Endothelial cell of umbilical vein (primary cell): ENCODE measurements around the gene RNF150. TPM values are rescaled to one million over a fixed set of nuclear protein-coding genes. Genes with fewer than 3 reads are reported as not detected.

Source experiments
- BruUV-seq: library from RNA; stranded (reverse); fragments of 400-500 nt; replicated peaks from 2 replicates; lab custom pipeline; 2021; lab: Mats Ljungman, UMichigan
- CTCF ChIA-PET: fragments of 300-600, 350-600 bp; sonication (Branson Sonifier 250); formaldehyde crosslinking; loops from one replicate; lab custom pipeline; 2021; ENCODE audit warnings: antibody characterized with exemption, inconsistent platforms; lab: Charles Lee
- POLR2A ChIA-PET: fragments of 300-600, 350-600 bp; sonication (Branson Sonifier 250); formaldehyde crosslinking; loops from one replicate; lab custom pipeline; 2021; ENCODE audit warnings: antibody characterized with exemption, inconsistent platforms; lab: Charles Lee
- DNase-seq: peaks from one replicate; pipeline ENCODE4 v3.0.0-alpha.2; 2011; ENCODE audit warnings: low read depth, low spot score
- FAIRE-seq: peaks from 2 replicates; lab custom pipeline; 2011; peaks lifted over from hg19 to GRCh38; lab: Jason Lieb, UNC
- H2AFZ ChIP-seq: 2 replicates; pipeline ENCODE4 v1.6.0; 2012; ENCODE audit warnings: low read depth, low read length, control low read depth, inconsistent platforms
- H3K27ac ChIP-seq: 2 replicates; pipeline ENCODE4 v1.5.1; 2011; ENCODE audit warnings: low read depth, mild to moderate bottlenecking, control low read depth, low read length, moderate library complexity; ENCODE audit not compliant: insufficient read depth
- H3K27me3 ChIP-seq, 2 experiments: 2 replicates each; pipeline versions ENCODE4 v1.6.0 to v1.6.1; 2011; ENCODE audit warnings: low read length in 2 of 2, mixed read lengths in 1 of 2; ENCODE audit not compliant: control insufficient read depth in 2 of 2, insufficient read depth in 2 of 2
- H3K36me3 ChIP-seq, 2 experiments: 2 replicates in 1 of 2; 3 replicates in 1 of 2; pipeline ENCODE4 v1.5.1; 2011; ENCODE audit warnings: low read length in 2 of 2, mild to moderate bottlenecking in 1 of 2, moderate library complexity in 1 of 2; ENCODE audit not compliant: control insufficient read depth in 2 of 2, insufficient read depth in 2 of 2; ENCODE audit errors: extremely low read depth in 1 of 2
- H3K4me1 ChIP-seq: 3 replicates; pipeline ENCODE4 v1.5.1; 2011; ENCODE audit warnings: mild to moderate bottlenecking, low read length; ENCODE audit not compliant: control insufficient read depth, insufficient read depth; ENCODE audit errors: extremely low read depth
- H3K4me2 ChIP-seq: 2 replicates; pipeline ENCODE4 v1.6.1; 2011; ENCODE audit warnings: low read length, control low read depth, mixed read lengths; ENCODE audit not compliant: insufficient read depth
- H3K4me3 ChIP-seq, 3 experiments: fragments of 200-600 bp in 1 of 3; sonication (generic), shearing (Covaris generic) in 1 of 3; replicated peaks in 1 of 3; 2 replicates each; pipeline ENCODE4 v1.5.1; 2011 to 2016; ENCODE audit warnings: control low read depth in 3 of 3, low read length in 3 of 3, mild to moderate bottlenecking in 2 of 3, inconsistent platforms in 1 of 3, low read depth in 1 of 3, moderate library complexity in 1 of 3; ENCODE audit not compliant: insufficient read depth in 1 of 3
- H3K79me2 ChIP-seq: 2 replicates; pipeline ENCODE4 v1.6.0; 2012; ENCODE audit warnings: low read length, inconsistent platforms; ENCODE audit not compliant: control insufficient read depth, insufficient read depth
- H3K9ac ChIP-seq: replicated peaks from 2 replicates; pipeline ENCODE3; 2011; ENCODE audit warnings: low read length, control low read depth; ENCODE audit not compliant: insufficient read depth; ENCODE audit errors: extremely low read depth
- H3K9me1 ChIP-seq: replicated peaks from 3 replicates; pipeline ENCODE4 v1.6.0; 2011; ENCODE audit warnings: mild to moderate bottlenecking, low read length; ENCODE audit not compliant: control insufficient read depth, insufficient read depth; ENCODE audit errors: extremely low read depth
- H3K9me3 ChIP-seq: replicated peaks from 2 replicates; pipeline ENCODE4 v1.5.1; 2012; ENCODE audit warnings: low read length, inconsistent platforms; ENCODE audit not compliant: control insufficient read depth, insufficient read depth
- H4K20me1 ChIP-seq: replicated peaks from 2 replicates; pipeline ENCODE3; 2011; ENCODE audit warnings: mild to moderate bottlenecking, low read length; ENCODE audit not compliant: control insufficient read depth, insufficient read depth; ENCODE audit errors: extremely low read depth
- EZH2 ChIP-seq: IDR thresholded peaks from 2 replicates; pipeline ENCODE4 v1.6.1; 2012; ENCODE audit warnings: borderline replicate concordance, low read depth, mild to moderate bottlenecking, moderate library complexity, low read length, inconsistent platforms; ENCODE audit not compliant: severe bottlenecking
- FOS ChIP-seq: IDR thresholded peaks from 2 replicates; pipeline ENCODE4 v1.6.1; 2011; ENCODE audit warnings: mild to moderate bottlenecking, low read length, moderate library complexity, borderline replicate concordance; ENCODE audit not compliant: insufficient read depth
- GATA2 ChIP-seq: IDR thresholded peaks from 2 replicates; pipeline ENCODE4 v1.7.0; 2011; ENCODE audit warnings: low read depth, mild to moderate bottlenecking, moderate library complexity, mixed read lengths, low read length; ENCODE audit not compliant: insufficient read length, insufficient read depth
- MYC ChIP-seq: IDR thresholded peaks from one replicate; pipeline ENCODE4 v1.6.1; 2011; ENCODE audit warnings: mild to moderate bottlenecking, low read depth, low read length
- POLR2AphosphoS5 ChIP-seq: IDR thresholded peaks from 2 replicates; pipeline ENCODE4 v1.6.1; 2012; ENCODE audit warnings: low read depth, mild to moderate bottlenecking, control low read depth, low read length, moderate library complexity; ENCODE audit not compliant: insufficient read depth
- dilution Hi-C: fragments of 300-500 bp; cut with MboI; formaldehyde crosslinking; loops from one replicate; pipeline ENCODE4 v1.15.0; 2019; ENCODE audit warnings: low sequenced_read_pairs; ENCODE audit not compliant: extremely low pct_ligation_motif_present
- intact Hi-C: fragments of 100-400 bp; cut with micrococcal nuclease; formaldehyde crosslinking; loops from one replicate; pipeline ENCODE4 v1.10.0; 2022
- polyA plus RNA-seq, 4 experiments: library from polyadenylated mRNA; depleted of rRNA in 3 of 4; stranded (reverse) in 3 of 4; unstranded in 1 of 4; fragments of >200 nt; gene quantifications; 2 replicates each; pipeline versions ENCODE4 v1.2.1 to v1.2.3, GENCODE V29; 2011 to 2012; ENCODE audit warnings: missing spikeins in 1 of 4
- total RNA-seq: library from RNA; stranded (reverse); gene quantifications from 2 replicates; pipeline ENCODE4 v1.2.3, GENCODE V29; 2021
- TF ChIP-seq, protein P1 (sequence below), 2 donors: IDR thresholded peaks; 1 replicate in 1 of 2; 2 replicates in 1 of 2; pipeline ENCODE4 v1.5.1; 2011; ENCODE audit warnings: low read length in 2 of 2, mild to moderate bottlenecking in 2 of 2, moderate library complexity in 2 of 2, control low read depth in 1 of 2, inconsistent platforms in 1 of 2, low read depth in 1 of 2; ENCODE audit not compliant: insufficient read depth in 1 of 2; ENCODE audit errors: extremely low read depth in 1 of 2
- TF ChIP-seq, protein P2 (sequence below): IDR thresholded peaks from 2 replicates; pipeline ENCODE4 v1.6.1; 2011; ENCODE audit not compliant: insufficient read depth, insufficient read length

The RNF150 gene
- total and polyA plus RNA-seq, 2 donors (not counting 3 experiments of a cell fraction or from before 2014, with no cell fraction given): 0.33 to 0.35 TPM

DNA sequence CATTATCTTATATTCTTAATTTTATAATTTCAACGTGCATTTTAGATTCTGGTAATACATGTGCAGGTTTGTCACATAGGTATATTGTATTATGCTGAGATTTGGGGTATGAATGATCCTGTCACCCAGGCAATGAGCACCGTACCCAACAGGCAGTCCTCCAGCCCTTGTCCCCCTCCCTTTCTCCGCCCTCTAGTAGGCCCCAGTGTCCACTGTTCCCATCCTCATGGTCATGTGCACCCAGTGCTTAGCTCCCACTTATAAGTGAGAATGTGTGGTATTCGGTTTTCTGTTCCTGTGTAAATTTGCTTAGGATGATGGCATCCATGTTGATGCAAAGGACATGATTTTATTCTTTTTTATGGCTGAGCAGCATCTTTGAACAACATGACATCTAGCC, 70.6 kb downstream of the RNF150 start:
- H3K4me3 ChIP-seq: no peak overlapping the region
- H3K9ac ChIP-seq: no peak overlapping the region
- BruUV-seq: no TSS peak
- CTCF ChIA-PET: no interaction called here
- FAIRE-seq (no peak), DNase-seq (no peak)
- no peaks in the 10 kb centered on the region for H3K4me1 ChIP-seq
- H3K4me2 ChIP-seq: no peak overlapping the region
- dilution Hi-C loops: no loop called here
- H2AFZ ChIP-seq: no peak overlapping the region
- no peaks in the 10 kb centered on the region for H3K27me3 ChIP-seq
- TF ChIP-seq EZH2: no peak
- no peak for TF ChIP-seq POLR2AphosphoS5
- TF ChIP-seq GATA2: no peak
- TF ChIP-seq, protein P1, sequence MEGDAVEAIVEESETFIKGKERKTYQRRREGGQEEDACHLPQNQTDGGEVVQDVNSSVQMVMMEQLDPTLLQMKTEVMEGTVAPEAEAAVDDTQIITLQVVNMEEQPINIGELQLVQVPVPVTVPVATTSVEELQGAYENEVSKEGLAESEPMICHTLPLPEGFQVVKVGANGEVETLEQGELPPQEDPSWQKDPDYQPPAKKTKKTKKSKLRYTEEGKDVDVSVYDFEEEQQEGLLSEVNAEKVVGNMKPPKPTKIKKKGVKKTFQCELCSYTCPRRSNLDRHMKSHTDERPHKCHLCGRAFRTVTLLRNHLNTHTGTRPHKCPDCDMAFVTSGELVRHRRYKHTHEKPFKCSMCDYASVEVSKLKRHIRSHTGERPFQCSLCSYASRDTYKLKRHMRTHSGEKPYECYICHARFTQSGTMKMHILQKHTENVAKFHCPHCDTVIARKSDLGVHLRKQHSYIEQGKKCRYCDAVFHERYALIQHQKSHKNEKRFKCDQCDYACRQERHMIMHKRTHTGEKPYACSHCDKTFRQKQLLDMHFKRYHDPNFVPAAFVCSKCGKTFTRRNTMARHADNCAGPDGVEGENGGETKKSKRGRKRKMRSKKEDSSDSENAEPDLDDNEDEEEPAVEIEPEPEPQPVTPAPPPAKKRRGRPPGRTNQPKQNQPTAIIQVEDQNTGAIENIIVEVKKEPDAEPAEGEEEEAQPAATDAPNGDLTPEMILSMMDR (IDR thresholded peaks at IDR 0.05; ENCODE audit: extremely low read depth in 1 of 2, insufficient read depth in 1 of 2, low read depth in 1 of 2, low read length in 2 of 2): no peak
- TF ChIP-seq FOS: no peak
- TF ChIP-seq MYC: no peak
- TF ChIP-seq, protein P2, sequence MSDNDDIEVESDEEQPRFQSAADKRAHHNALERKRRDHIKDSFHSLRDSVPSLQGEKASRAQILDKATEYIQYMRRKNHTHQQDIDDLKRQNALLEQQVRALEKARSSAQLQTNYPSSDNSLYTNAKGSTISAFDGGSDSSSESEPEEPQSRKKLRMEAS: no peak
- POLR2A ChIA-PET: no interaction called here
- H3K79me2 ChIP-seq: no peaks in the 10 kb centered on the region
- intact Hi-C loops: no loop called here
- H4K20me1 ChIP-seq: no peaks in the 10 kb centered on the region
- no peaks in the 10 kb centered on the region for H3K36me3 ChIP-seq
- no peaks in the 10 kb centered on the region for H3K9me1 ChIP-seq
- H3K27ac ChIP-seq: no peak overlapping the region
- no peaks in the 10 kb centered on the region for H3K9me3 ChIP-seq
